B cell (primary cell): ENCODE results near the gene MARCHF10. TPM values are rescaled to one million over a fixed set of nuclear protein-coding genes. Genes with fewer than 3 reads are reported as not detected.

Experiments used
- ATAC-seq: fragments of 200-7000 bp; cut with Tn5 transposase; one replicate; pipeline ENCODE4 v1.10.0; 2021; ENCODE audit warnings: low read depth, mild to moderate bottlenecking, moderate number of reproducible peaks, moderate library complexity
- CTCF ChIA-PET: fragments of 350-600 bp; sonication (Branson Sonifier 250); formaldehyde crosslinking; loops from one replicate; lab custom pipeline; 2021; ENCODE audit warnings: antibody characterized with exemption, inconsistent platforms; lab: Charles Lee
- POLR2A ChIA-PET: fragments of 350-600 bp; sonication (Branson Sonifier 250); formaldehyde crosslinking; loops from one replicate; lab custom pipeline; 2021; ENCODE audit warnings: antibody characterized with exemption; lab: Charles Lee
- DNase-seq: peaks from one replicate; pipeline ENCODE4 v3.0.0; 2013
- H2AFZ ChIP-seq: 2 replicates; pipeline ENCODE4 v1.6.1; 2012; ENCODE audit warnings: mild to moderate bottlenecking, low read depth, low read length; ENCODE audit not compliant: insufficient read depth, poor library complexity, severe bottlenecking
- H3K27ac ChIP-seq, 2 donors: 1 replicate in 1 of 2; 2 replicates in 1 of 2; pipeline ENCODE4 v1.5.1; 2012 to 2013; ENCODE audit warnings: low read length in 2 of 2, mild to moderate bottlenecking in 2 of 2, moderate library complexity in 1 of 2
- H3K27me3 ChIP-seq, 4 experiments: fragments of 200-600 bp in 1 of 4; sonication (generic) in 1 of 4; replicated peaks in 1 of 4; 1 replicate in 2 of 4; 2 replicates in 2 of 4; pipeline versions ENCODE4 v1.6.1 to v1.7.0; 2013 to 2016; ENCODE audit warnings: low read length in 3 of 4, mild to moderate bottlenecking in 2 of 4, mixed read lengths in 1 of 4, moderate library complexity in 1 of 4; ENCODE audit not compliant: insufficient read depth in 4 of 4, control insufficient read depth in 3 of 4; ENCODE audit errors: control extremely low read depth in 1 of 4
- H3K36me3 ChIP-seq, 2 experiments: replicated peaks in 1 of 2; 1 replicate in 1 of 2; 2 replicates in 1 of 2; pipeline versions ENCODE4 v1.6.1 to v1.7.1; 2013; ENCODE audit warnings: low read length in 1 of 2; ENCODE audit not compliant: insufficient read depth in 2 of 2, control insufficient read depth in 1 of 2; ENCODE audit errors: control extremely low read depth in 1 of 2, extremely low read depth in 1 of 2
- H3K4me1 ChIP-seq, 2 donors: fragments of 200-600 bp in 1 of 2; sonication (generic) in 1 of 2; 1 replicate in 1 of 2; 2 replicates in 1 of 2; pipeline versions ENCODE4 v1.5.1 to v1.6.1; 2013 to 2017; ENCODE audit warnings: low read length in 2 of 2; ENCODE audit not compliant: control insufficient read depth in 2 of 2, insufficient read depth in 2 of 2
- H3K4me2 ChIP-seq: replicated peaks from 2 replicates; pipeline ENCODE3; 2012; ENCODE audit warnings: mild to moderate bottlenecking, low read depth, low read length; ENCODE audit not compliant: poor library complexity, severe bottlenecking
- H3K4me3 ChIP-seq, 5 experiments: fragments of 200-600 bp in 1 of 5; sonication (generic) in 1 of 5; 1 replicate in 3 of 5; 2 replicates in 2 of 5; pipeline versions ENCODE4 v1.5.1 to v1.7.0; 2011 to 2016; ENCODE audit warnings: low read length in 4 of 5, mild to moderate bottlenecking in 4 of 5, low read depth in 2 of 5, control low read depth in 1 of 5, moderate library complexity in 1 of 5; ENCODE audit not compliant: insufficient read depth in 1 of 5; ENCODE audit errors: control extremely low read depth in 1 of 5, extremely low read depth in 1 of 5
- H3K79me2 ChIP-seq: fragments of 200-600 bp; sonication (generic); one replicate; pipeline ENCODE4 v1.6.0; 2016; ENCODE audit warnings: low read length; ENCODE audit not compliant: control insufficient read depth, insufficient read depth
- H3K9ac ChIP-seq: fragments of 200-600 bp; sonication (generic); 2 replicates; pipeline ENCODE4 v1.6.1; 2017; ENCODE audit warnings: mild to moderate bottlenecking, low read length, moderate library complexity
- H3K9me3 ChIP-seq, 3 donors: one replicate each; pipeline versions ENCODE4 v1.6.1 to v1.7.1; 2013; ENCODE audit warnings: low read length in 2 of 3; ENCODE audit not compliant: control insufficient read depth in 2 of 3, insufficient read depth in 1 of 3; ENCODE audit errors: control extremely low read depth in 1 of 3
- H4K20me1 ChIP-seq: 2 replicates; pipeline ENCODE4 v1.6.0; 2012; ENCODE audit warnings: mild to moderate bottlenecking, low read length; ENCODE audit not compliant: insufficient read depth, control insufficient read depth, poor library complexity, severe bottlenecking
- H3K27ac Mint-ChIP-seq: one replicate; pipeline ENCODE4 v1.8.0; 2021; ENCODE audit warnings: mixed read lengths
- H3K27me3 Mint-ChIP-seq: one replicate; pipeline ENCODE4 v1.8.0; 2021; ENCODE audit warnings: mixed read lengths
- H3K4me1 Mint-ChIP-seq: one replicate; pipeline ENCODE4 v1.8.0; 2021; ENCODE audit warnings: mixed read lengths
- H3K4me3 Mint-ChIP-seq: one replicate; pipeline ENCODE4 v1.8.0; 2021; ENCODE audit warnings: mixed read lengths
- H3K9me3 Mint-ChIP-seq: one replicate; pipeline ENCODE4 v1.8.0; 2022; ENCODE audit warnings: mixed read lengths; ENCODE audit not compliant: insufficient read depth
- CTCF ChIP-seq: fragments of 200-600 bp; IDR thresholded peaks from one replicate; pipeline ENCODE4 v1.8.0; 2022; ENCODE audit warnings: antibody characterized with exemption, mild to moderate bottlenecking
- EZH2 ChIP-seq: IDR thresholded peaks from 2 replicates; pipeline ENCODE4 v1.6.1; 2012; ENCODE audit warnings: borderline replicate concordance, low read depth, mild to moderate bottlenecking, moderate library complexity, low read length; ENCODE audit not compliant: insufficient read depth, poor library complexity, severe bottlenecking
- WGBS: methylation state at CpG from one replicate; pipeline ENCODE4 v1.1.5; 2013; ENCODE audit warnings: missing lambda C conversion rate; ENCODE audit not compliant: insufficient coverage; 5-methylcytosine and 5-hydroxymethylcytosine counted together
- intact Hi-C: fragments of 100-400 bp; cut with micrococcal nuclease; formaldehyde crosslinking; loops from one replicate; pipeline ENCODE4 v1.10.0; 2022
- polyA plus RNA-seq: library from polyadenylated mRNA; depleted of rRNA; stranded (reverse); fragments of >200 nt; gene quantifications from 2 replicates; pipeline ENCODE4 v1.2.3, GENCODE V29; 2012
- total RNA-seq, 2 donors: library from RNA; stranded (reverse); fragments of 120-200 nt in 1 of 2; gene quantifications; 1 replicate in 1 of 2; 2 replicates in 1 of 2; pipeline versions ENCODE4 v1.2.3 to v1.2.4, GENCODE V29; 2013 to 2022

MARCHF10 gene
- total and polyA plus RNA-seq, 2 donors (not counting 1 experiment from before 2014, with no cell fraction given) = 0.24 TPM; not detected in 1

GRCh38 chr17:62717589-62717855 lies 90.6 kb downstream of the MARCHF10 start:
- Histone ChIP-seq H3K9ac (no peak overlapping the region), H2AFZ (no peak overlapping the region), H3K79me2 (no peaks in the 10 kb centered on the region), H3K4me2 (no peak overlapping the region), H3K27me3 (no peaks in the 10 kb centered on the region), H3K9me3 (no peaks in the 10 kb centered on the region), H4K20me1 (no peaks in the 10 kb centered on the region), H3K4me1 (peaks cover 8 to 20% of the 10 kb centered on the region in 2 donors), H3K27ac (no peak overlapping the region), H3K36me3 (no peaks in the 10 kb centered on the region), H3K4me3 (no peak overlapping the region)
- Mint-ChIP-seq H3K4me1 (peaks cover 17% of the 10 kb centered on the region), H3K27ac (no peak overlapping the region), H3K27me3 (peaks cover 8% of the 10 kb centered on the region), H3K4me3 (no peak overlapping the region), H3K9me3 (no peaks in the 10 kb centered on the region)
- ChIA-PET CTCF (no interaction called here), POLR2A (no interaction called here)
- DNase-seq = no peak
- intact Hi-C loops = no loop called here
- no peak for ATAC-seq
- TF ChIP-seq EZH2 = no peak
- TF ChIP-seq CTCF = no peak
- WGBS = 89% methylated on average over 5 of the region's 6 CpGs

GRCh38 chr17:62716834-62717588 lies 91.1 kb downstream of the MARCHF10 start:
- Mint-ChIP-seq H3K27ac (no peak overlapping the region), H3K4me3 (no peak overlapping the region), H3K9me3 (no peaks in the 10 kb centered on the region), H3K27me3 (peaks cover 8% of the 10 kb centered on the region), H3K4me1 (peaks cover 17% of the 10 kb centered on the region)
- H2AFZ ChIP-seq = no peak overlapping the region
- WGBS = 94% methylated on average over 22 of the region's 23 CpGs
- DNase-seq (no peak), ATAC-seq (no peak)
- no peak for TF ChIP-seq EZH2
- TF ChIP-seq CTCF = no peak
- no peaks in the 10 kb centered on the region for H3K9me3 ChIP-seq
- peaks cover 8 to 20% of the 10 kb centered on the region in 2 donors for H3K4me1 ChIP-seq
- H3K27ac ChIP-seq = no peak overlapping the region
- no peaks in the 10 kb centered on the region for H3K36me3 ChIP-seq
- H4K20me1 ChIP-seq = no peaks in the 10 kb centered on the region
- no peaks in the 10 kb centered on the region for H3K79me2 ChIP-seq
- intact Hi-C loops = no loop called here
- no peak overlapping the region for H3K4me3 ChIP-seq
- H3K9ac ChIP-seq = no peak overlapping the region
- H3K27me3 ChIP-seq = no peaks in the 10 kb centered on the region
- ChIA-PET POLR2A (no interaction called here), CTCF (interaction anchor here (0.7 kb wide), 1 partner anchor 11 kb away, joined by 5 read pairs; no protein-coding TSS in a partner anchor)
- H3K4me2 ChIP-seq = no peak overlapping the region
